HG03342 (cell line): ENCODE measurements around the gene KLHL11.
"Not testable (repeated sequence)": the region's sequence is repeated elsewhere in the genome, so short reads cannot be mapped to it uniquely, and the experiment has no call there.

Experiments
- ATAC-seq: cut with Tn5 transposase; IDR thresholded peaks from one replicate; pipeline ENCODE4 v1.9.1; 2021; ENCODE audit warnings: mild to moderate bottlenecking, moderate library complexity; ENCODE audit not compliant: unreplicated experiment

KLHL11 gene

GRCh38 chr17:41840781-41841180 lies 24.4 kb downstream of the KLHL11 start:
- ATAC-seq = not testable (repeated sequence)

DNA sequence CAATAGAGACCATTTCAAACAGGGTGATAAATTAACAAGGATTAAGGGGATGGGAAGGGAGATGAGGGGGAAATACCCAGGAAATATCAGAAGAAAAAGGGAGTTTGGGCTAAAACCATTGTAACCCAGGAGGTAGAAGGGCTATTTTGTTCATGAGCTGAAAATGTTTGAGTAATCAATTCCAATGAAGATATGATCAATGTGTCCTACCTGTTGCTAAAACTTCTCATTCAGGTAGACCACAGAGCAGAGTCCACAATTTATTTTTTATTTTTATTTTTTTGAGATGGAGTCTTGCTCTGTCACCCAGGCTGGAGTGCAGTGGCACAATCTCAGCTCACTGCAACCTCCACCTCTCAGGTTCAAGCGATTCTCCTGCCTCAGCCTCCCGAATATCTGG lies 25.8 kb downstream of the KLHL11 start:
- not testable (repeated sequence) for ATAC-seq

- no peak for ATAC-seq
Observed at GRCh38 chr17:41837761-41838538, 27.3 kb downstream of the KLHL11 start, which contains the start of gene KLHL10. TSS of gene KLHL10 (plus strand) at chr17:41837825. CDS start at chr17:41837933, 108 bp downstream.

GRCh38 chr17:41836550-41837196 lies 28.6 kb downstream of the KLHL11 start:
- no peak for ATAC-seq

DNA sequence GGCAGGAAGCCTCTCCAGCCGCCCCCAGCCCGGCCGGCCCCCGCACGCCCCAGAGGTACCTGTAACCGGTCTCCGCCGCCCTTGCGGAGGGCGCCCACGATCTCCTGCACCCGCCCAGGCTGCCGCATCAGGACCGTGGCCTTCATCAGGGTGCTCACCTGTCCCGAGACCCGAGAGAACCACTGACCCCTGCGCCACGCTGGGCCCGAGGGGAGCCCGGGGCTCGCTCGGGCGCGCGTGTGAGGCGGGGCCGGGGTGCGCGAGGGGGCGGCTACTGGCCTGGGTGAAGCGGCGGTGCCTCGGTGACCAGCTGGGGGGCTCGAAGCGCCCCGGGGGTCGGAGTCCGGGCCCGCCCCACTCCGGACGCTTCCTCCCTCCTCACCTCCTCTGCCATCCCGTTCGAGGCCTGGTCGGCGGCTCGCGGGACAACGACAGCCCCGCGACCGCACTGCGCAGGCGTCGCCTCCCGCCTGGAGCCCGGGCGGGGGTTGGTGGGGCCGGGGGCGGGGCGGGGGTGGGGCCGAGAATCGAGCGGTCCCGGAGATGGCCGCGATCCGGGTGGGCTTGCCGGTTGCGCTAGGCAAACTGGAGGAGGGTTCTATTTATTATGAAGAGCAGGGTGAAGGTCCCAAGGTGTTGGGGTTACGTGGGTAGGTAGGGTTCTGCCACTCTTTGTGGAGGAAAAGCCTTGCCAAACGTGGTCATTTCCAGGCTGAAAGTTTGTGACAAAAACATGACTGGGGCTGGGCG lies 29.2 kb downstream of the KLHL11 start, which contains the start of gene NT5C3B:
NT5C3B (minus strand) TSS at position 433 of the 750 bp plus-strand sequence; CDS start at position 394, 39 bp downstream.
- ATAC-seq = no peak

- no peak for ATAC-seq
Observed at GRCh38 chr17:41835214-41835799, 29.9 kb downstream of the KLHL11 start.

DNA sequence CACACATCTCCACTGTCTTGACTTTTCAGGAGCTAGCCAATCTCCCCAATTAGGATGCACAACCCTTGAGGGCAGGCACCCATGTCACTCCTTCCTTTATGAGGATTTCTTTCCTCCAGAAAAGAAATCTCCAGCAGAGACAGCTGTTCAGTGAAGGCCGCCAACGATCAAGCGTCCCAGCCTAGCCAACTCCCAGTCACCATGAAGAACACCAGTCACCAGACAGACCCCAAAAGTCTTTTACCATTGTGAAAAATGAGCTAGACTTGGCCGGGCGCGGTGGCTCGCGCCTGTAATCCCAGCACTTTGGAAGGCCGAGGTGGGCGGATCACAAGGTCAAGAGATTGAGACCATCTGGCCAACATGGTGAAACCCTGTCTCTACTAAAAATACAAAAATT lies 35.3 kb downstream of the KLHL11 start:
- not testable (repeated sequence) for ATAC-seq

GRCh38 chr17:41825175-41825845 lies 39.9 kb downstream of the KLHL11 start:
- no peak for ATAC-seq

GRCh38 chr17:41824086-41824485 lies 41.1 kb downstream of the KLHL11 start:
- ATAC-seq = no peak

DNA sequence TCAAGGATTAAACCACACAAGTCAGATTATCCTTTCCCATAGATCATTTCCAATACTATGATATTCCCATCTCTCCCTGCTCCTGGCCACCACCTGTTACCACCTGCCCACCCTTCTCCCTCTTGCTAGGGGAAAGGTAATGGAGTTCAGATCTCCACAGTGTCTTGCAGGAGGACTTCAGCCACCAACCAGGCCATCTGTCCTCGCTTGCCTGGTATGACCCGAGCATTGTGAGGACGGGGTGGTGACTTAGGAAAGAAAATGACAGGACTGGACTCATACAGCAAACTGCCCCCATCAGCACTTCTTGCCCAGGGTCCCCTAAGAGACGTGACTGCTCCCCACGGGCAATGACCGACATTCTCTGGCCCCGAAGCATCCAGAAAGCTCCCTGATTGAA lies 41.6 kb downstream of the KLHL11 start:
- no peak for ATAC-seq

- no peak for ATAC-seq
Observed at GRCh38 chr17:41823141-41823524, 42.1 kb downstream of the KLHL11 start.

- ATAC-seq = no peak
Observed at GRCh38 chr17:41822216-41823140, 42.7 kb downstream of the KLHL11 start.

DNA sequence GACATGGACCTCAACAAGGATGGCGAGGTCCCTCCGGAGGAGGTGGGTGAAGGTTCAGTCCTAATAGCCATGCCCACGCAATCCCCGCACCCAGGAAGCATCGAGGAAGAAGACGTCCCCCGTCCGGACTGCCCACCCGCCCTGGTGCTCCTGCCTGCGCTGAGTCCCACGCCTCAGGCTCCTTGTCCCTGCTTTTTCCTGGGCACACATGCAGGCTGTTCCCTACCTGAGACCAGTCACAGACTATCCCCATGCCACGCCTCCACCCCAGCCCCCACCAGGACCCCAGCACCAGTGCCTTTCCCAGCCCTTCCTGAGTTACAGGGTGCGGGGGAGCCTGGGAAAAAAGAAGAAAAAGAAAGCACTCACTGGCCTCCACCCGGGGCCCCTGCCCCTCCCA lies 43.4 kb downstream of the KLHL11 start:
- no peak for ATAC-seq

DNA sequence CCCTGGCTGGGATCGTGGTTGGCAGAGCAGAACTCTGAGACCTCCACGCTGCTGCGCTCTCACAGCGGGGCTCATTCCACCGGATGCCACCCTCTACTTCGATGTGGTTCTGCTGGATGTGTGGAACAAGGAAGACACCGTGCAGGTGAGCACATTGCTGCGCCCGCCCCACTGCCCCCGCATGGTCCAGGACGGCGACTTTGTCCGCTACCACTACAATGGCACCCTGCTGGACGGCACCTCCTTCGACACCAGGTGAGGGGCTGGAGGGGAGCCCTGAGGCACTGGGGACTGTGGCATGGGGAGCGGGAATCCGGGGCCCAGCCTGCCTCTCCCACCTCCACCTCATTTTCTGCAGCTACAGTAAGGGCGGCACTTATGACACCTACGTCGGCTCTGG lies 47.2 kb downstream of the KLHL11 start:
- ATAC-seq = no peak

DNA sequence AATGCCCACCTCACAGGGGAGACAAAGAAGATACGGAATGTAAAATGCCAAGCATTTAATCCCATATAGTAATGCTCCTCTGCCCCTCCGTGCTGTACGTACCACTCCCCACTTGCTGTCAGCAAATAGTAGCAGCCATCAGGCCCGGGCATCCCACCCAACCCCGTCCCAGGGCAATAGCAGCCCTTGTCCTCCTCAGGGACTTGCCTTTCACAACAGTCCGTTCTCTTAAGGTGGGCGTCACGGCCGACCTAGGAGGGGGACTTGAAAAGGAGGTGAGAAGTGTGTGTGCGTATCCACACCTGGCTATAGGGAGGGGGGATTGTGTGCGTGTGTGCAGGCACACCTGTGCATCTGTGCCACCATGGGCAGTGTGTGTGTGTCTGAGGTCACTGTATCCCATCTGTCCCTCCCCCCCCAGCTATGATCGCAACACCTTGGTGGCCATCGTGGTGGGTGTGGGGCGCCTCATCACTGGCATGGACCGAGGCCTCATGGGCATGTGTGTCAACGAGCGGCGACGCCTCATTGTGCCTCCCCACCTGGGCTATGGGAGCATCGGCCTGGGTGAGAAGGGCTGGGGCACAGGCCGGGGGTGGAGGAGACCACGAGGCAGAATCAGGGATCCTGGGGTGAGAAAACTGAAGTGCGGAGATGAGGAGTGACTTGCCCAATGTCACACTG lies 48.4 kb downstream of the KLHL11 start:
- ATAC-seq = no peak

- no peak for ATAC-seq
Observed at GRCh38 chr17:41814195-41814594, 51.0 kb downstream of the KLHL11 start.

DNA sequence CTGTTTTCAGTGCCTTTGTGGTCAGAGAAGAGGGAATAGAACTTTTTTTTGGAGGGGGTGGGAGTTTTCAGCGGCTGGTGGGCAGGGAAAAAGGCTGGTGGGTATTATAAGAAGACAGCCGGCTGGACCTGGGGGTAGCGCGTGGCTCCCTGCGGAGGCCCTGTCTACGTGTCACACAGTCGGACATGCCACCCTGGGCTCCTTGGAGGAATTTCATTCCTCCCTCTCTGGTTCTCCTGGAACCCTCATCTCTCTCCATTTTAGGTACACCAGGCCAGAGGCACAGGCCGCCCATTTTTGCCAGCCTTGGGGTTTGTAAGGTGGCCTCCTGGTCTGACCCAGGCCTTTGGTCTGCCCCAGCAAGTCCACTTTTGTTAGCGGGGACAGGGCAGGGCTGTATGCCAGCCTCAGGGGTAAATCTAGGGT lies 51.5 kb downstream of the KLHL11 start:
- ATAC-seq = no peak

- ATAC-seq = no peak
Observed at GRCh38 chr17:41813152-41813680, 52.0 kb downstream of the KLHL11 start.
